ENCODE results near the gene ASS1.

Gene ASS1

DNA sequence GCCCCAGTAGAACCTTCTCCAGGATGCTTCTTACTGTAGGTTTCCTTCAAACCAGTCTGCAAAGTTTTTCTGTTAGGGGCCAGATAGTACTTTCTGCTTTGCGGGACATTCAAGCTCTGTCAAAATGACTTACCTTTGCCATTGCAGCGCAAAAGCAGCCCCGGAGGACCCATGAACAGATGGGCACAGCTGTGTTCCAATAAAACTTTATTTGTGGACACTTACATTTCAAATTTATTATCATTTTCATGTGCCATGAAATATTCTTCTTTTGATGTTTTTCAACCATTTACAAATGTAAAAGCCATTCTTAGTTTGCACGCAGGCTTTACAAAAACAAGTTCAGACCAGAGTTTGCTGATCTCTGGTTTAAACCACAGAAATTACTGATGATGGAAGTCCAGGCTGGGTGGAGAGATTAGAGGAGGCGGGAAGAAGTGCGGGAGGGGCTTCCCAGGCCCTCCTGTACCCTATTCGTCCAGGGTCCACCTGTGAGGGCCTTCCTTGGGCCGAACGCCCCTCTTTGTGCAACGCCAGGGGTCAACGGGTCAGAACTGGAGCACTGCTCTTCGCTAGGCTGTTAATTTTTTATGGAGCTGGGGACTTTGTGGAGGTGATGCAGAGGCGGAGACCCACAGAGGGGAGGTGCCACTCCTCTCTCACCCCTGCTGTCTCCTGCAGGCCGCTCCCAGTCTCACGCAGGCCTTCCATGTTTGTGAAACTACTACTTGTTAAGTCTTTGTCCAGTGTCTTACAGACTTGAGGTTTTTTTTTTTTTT, 7.6 kb upstream of the ASS1 start:
- no peak for DNase-seq

DNA sequence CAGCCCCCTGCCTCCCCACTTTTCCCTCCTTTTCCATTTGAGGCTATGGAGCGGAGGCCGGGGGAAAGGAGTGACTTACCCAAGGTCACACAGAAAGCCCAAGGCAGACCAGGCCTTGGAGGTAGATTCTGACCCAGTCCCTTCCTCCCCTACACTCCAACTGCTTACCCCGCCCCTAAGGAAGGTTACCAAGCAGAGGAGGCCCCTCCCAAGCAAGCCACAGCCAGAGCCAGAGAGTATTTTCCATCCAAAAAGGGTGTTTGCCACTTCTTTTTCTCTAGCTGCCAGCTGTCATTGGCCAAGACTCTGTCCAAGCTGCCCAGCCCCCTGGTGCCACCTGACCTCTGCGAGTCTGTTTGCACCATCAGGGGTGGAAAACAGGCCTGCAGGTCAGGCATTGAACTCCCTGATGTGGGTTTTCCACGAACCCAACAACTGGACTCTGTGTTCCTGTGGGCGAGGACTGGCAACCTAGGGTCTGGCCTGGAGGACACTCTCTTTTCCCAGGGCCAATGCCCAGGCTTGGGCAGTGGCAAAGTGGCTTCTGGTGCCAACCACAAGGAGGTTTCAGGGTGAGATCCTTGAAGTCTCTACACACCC, 6.3 kb upstream of the ASS1 start:
- no peak for DNase-seq

DNA sequence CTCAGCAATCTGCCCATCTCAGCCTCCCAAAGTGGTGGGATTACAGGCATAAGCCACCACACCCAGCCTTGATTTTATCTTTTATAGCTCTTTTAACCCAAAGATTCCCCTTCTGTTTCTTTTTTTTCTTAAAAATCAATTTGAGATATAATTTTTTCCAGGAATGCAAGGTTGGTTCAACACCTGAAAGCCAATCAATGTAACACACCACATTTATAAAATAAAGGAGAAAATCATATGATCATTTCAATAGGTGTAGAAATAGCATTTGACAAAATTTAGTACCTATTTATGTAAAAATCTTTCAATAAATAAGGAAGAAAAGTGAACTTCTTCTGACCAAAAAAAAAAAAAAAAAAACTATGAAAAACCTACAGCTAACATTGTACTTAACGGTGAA, 3.7 kb upstream of the ASS1 start:
- no peak for DNase-seq

DNA sequence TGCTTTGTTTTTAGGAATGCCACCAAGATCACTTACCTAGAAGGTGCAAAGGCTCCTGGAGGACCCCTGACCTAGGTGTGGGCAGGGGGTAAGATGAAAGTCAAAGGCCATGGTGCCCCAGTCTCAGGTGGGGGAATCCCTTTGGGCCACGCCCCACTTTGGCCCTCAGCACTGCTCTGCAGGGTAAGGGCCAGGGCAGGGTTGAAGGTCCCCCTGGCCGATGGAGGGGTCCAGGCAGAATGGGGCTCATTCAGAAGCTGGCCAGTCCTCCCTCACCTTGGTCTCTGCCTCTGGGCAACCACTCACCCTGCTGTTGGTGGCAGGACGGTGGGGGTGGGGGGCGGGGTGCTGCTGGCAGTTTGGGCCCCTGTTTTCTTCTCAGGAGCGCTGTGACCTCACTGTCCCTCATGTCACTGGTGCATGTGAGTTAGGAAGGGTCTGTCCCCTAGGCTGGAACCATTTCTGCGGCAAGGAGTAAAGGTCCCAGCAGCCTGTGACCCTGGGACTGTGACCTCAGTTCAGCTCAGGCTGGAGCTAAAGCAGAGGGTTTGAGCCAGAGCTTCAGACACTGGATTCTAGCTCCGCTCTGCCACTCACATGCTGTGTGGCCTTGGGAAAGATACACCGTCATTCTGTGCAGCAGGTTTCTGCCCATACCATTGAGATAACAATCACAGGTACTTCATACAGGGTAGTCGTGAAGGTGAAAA, 1.9 kb upstream of the ASS1 start:
- no peak for DNase-seq

DNA sequence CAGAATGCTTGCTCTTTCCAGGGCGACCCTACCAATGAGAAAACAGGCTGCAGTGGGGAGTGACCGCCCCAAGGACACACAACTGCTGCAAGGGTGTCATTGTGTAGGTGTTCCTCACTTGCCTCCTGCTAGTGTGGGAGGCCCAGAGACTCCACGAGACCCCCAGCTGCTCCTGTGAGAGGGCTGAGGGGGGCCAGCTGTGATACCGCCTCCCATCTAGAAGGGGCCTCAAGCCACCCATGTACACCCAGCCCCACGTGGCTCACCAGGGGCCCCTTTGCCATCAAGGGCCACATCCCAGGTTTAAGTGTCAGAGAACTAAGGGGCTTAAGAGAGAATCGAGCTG, 1.3 kb upstream of the ASS1 start:
- DNase-seq = no peak

DNA sequence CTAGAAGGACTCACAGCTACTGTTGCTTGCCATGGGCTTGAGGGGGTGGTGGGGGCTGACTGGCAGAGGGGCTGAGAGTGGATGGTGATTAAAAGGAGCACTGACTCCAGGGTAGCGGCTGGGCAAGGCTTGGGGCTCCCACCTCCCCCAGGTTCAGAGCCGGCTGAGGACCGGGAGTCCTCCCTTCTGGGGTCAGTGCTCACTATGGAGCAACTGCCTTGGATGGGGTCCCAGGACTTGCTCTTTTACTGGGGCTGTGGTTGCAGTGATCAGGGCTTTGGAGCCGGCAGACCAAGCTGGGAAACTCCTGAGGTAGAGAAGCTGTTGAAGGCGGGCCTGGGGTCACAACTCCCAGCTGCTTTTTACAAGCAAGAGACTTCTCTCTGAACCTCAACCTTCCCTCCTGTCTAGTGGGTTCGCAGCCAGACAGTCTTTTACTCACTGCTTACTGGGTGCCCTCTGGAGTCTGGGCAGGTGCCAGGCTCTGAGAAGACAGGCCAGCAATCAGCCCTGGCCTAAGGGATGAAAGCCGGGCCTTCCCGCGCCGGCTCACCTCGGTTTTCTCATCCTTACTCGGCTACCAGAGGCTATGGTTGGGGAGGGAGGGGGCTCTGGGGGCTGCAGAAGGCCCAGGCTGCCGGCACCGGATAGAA, 795 bp upstream of the ASS1 start:
- no peak for DNase-seq

DNA sequence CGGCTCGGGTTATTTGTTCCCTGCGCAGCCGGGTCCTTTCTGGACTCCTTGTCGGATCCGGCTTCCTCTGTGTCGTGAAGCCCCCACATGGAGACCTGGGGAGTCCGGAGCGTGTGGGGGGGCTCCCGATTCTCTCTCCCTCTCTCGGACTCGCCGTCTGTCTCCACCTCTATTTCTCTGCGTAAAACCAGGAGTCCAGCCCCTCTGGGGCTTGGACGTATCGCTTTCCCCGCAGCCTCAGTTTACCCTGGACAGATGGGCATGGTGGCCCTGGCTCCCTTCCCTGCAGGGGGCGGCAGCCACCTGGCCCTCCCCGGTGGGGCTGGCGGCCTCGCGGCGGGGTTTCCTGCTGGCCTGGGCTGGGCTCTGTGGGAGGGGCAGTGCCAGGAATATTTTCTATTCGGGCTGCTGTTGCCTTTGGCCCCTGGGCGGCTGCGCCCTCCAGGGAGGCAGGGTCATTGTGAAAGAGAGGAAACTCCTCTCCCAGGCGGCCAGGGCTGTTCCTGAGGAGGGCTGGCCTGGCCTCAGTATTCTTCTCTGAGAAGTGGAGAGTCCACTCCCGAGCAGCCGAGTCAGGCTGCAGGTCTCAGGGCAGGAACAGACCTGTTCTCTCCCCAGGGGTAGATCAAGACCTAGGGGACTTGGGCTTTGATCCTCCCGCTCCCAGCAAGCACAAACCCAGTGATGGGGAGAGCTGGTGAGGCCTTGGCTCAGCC, 665 bp downstream of the ASS1 start:
- DNase-seq = no peak

DNA sequence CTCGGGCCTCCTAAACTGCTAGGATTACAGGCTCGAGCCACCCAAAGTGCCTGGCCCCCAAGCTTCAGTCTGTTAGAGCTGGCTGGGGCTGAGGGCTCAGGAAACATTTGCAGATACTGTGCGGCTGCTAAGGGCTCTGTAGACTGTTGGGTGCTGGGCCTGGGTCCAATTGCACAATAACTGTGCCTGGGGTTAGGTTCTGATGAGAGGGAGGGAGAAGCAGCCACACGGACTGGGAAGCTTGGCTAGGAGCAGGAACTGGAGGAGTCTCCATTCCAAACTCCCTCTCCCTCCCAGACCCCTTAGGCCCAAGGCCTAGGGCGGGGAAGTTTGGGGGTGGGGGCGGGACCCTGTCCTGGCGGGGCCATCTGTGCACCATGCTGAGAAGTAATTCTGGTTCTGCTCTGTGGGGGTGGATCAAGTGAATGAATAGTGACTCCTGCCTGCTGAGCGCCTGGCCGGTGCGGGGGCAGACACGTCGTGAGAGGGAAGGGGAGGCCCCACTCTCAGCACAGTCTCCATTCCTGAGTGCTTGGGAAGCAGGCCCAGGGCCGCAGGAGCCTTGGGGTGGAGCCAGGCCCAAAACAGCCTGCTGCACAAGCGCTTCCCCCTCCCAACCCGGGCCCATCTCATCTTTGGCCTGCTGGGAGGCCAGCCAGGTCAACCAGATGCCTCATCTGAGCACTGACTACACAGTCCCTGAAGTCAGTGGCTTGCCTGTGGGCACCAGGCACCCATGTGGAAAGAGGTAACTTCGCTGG, 1.5 kb downstream of the ASS1 start:
- DNase-seq = no peak

DNA sequence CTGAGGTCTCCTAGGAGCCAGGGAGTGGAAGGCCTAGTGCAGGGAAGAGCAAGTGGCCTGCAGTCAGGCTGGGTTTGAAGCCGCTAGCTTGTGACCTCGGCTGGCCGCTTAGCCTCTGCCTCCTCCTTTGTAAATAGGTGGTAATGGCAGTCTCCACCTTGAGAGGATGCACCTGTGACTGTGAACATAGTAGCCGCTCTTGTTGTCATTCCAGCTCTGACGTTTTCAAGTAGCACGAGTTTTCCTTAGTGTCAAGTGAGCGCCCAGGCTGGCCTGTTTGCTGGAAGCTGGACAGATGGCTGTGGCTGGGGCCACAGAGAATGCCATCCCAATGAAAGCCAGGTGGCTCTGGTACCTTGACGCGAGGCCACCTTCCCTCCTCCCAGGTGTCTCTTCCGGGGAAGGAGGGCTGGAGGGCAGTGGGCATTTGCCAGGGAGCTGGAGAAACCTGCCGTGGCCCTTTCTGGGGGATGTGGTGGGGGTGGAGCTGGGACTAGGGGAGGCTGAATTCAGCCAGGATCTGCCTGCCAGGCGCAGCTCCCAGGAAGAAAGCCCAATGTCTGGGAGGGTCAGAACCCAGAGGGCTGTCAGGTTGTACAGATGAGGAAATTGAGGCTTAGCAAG, 2.5 kb downstream of the ASS1 start:
- DNase-seq = no peak

DNA sequence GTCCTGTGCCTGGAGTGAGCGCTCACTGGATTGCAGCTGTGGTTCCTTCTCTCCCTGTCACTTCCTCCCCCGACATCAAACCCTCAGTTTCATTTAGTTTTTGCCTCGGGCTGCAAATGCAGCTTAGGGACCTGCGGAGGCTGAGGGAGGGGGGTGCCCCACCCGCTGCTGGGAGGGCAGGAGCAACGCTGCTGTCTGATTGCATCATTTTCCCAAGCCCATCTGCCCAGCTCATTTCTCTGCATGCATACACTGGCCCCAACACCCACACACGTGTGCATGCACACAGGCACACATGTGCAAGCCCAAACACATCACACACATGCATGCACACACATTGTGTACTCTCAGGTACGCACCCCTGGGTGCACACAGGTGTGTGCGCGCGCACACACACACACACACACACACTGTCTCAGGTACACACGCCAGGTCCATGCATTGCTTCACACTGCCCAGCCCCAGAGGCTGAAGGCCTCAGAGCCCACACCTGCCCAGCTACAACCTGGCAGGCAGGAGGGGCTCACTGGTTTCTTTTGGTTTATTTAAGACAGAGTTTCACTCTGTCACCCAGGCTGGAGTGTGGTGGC, 3.4 kb downstream of the ASS1 start:
- DNase-seq = peak; percentile 50

DNA sequence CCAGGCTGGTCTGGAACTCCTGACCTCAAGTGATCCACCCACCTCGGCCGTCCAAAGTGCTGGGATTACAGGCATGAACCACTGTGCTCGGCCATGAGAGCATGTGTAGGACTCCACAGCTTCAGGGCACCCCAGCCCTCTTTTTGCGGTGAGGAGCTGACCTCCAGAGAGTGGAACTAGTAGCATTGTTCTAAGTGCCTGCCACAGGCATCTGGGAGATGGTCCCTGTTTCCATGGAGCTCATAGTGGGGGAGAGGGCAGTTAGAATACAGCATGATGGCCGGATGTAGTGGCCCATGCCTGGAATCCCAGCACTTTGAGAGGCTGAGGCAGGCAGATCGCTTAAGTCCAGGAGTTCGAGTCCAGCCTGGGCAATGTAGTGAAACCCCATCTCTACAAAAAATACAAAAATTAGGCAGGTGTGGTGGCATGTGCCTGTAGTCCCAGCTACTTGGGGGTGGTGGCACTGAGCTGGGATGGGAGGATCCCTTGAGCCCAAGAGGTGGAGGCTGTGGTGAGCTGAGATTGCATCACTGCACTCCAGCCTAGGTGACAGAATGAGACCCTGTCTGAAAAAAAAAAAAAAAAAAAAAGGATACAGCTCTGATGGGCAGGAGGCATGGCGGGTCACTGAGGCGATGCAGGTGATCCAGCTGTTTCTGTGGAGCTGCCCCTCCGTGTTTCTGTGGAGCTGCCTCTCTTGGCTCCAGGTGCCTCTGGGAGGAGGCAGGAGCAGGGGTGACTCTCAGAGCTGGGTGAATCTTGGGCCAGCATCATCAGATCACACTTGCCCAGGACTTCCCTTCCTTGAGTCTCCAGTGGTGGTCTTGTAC, 4.2 kb downstream of the ASS1 start:
- no peak for DNase-seq

DNA sequence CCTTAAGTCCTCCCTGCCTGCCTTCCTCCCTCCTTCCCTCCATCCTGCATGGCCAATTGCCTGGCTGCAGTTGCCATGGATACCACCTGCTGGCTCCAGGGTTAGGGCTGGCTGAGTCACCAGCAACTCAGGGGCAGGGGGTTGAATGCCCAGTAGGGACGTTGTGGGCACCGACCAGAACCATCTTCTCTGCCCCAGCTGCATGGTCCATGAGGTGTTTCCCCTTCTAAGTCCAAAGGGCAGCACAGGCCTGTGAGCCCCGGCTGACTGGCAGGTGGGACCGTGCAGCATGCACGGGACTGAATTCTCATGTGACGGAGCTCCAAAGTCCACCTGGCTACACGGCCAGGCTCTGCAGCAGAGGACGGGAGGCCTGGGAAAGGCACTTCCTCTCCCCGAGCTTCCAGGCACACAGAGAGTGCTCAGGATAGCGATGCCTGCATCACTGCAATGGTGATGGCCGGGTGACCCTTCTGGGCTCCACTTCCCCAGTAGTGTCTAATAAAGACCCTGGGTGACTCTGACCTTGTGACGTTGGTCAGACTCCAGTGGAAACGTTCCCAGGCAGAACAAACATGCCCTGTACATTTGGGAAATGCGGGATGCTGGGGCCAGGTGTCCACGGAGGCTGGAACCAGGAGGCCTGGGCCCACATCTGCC, 5.7 kb downstream of the ASS1 start:
- no peak for DNase-seq

DNA sequence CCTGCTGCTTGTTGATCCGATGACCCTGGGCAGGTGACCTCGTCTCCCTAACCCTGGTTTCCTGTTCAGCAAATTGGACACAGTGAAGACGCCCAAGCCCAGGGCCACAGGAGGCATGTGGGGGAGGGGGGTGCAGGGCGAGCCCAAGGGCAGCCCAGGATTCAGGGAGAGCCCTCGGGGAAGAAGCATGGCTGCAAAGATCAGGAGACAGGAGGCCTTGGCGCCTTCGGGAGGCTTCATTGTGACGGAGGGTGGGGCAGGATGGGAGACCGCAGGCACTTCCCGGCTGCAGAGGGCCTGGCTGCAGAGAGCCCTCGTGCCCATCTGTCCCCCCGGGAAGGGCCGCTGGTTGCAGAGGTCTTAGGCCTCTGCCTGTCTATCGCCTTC, 6.2 kb downstream of the ASS1 start:
- no peak for DNase-seq

DNA sequence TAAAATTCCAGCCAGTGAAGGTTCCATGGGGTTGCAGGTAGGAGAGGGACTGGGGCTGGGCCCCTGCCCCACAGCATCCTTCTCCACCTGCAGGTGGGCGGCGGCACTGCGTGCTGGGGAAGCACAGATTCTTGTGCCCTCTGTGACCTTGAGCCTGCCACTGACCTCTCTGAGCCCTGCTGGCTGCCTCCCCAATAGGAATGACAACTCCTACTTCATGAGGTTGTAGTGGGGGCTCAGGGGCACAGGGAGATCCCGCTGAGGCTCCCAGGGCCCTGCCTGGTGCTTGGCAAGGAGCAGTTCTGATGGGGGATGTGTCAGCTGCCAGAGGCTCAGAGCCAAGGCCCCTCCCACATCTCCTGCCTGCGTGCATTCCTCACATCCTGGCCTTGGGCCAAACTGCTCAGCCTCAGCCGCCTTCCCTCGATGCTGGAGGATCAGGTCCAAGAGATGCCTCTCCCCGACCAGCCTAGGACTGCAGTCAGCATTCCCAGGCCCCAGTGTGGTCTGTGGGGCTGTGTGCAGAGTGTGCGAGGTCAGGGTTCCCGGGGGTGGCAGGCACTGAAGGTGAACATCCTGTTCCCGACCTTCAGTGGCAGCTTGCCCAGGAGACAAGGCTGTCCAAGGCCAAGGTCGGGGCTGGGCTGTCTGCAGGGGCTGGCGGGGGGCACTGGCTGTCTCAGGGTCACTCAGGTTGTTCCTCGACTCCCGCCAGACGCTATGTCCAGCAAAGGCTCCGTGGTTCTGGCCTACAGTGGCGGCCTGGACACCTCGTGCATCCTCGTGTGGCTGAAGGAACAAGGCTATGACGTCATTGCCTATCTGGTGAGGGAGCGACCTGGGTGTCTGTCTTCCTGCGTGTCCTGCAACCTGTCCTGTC, 7.0 kb downstream of the ASS1 start:
- peak; percentile 80 for DNase-seq

DNA sequence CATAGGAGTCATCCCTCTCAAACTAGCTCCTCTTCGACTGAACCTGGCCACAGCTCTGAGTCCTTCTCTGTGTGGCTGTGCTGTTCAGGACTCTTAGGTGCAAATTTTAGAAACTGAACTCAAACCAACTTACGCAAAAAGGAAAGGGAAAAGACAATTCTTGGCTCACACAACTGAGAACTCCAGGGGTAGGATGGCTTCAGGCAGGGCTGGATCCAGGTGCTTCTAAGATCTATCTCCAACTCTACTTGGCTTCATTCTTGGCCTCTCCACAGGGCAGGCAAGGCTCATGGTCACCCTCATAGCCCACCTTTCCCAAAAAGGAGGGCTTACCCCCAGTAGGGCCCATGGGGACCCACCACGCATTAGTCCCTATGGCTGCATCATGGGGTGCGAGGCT, 8.1 kb downstream of the ASS1 start:
- DNase-seq = no peak

DNA sequence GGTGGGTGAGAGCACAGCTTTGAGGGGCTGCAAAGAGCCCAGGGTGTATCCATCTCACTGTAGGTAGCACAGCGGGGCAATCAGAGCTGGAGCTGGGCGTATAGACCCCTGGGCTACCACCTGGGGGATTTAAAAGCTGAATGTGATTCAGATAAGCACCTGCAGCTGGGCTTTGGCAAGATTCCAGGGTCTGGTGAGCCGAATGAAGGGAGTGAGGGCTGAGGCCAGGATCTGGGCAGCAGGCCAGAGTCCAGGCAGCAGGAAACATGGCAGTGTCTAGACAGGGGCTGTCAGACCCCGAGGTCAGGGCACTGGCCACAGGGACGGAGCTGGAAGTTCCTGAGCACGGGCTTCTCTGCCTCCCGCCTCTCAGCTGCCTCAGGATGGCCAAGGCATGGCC, 8.7 kb downstream of the ASS1 start:
- peak; percentile 25 for DNase-seq

DNA sequence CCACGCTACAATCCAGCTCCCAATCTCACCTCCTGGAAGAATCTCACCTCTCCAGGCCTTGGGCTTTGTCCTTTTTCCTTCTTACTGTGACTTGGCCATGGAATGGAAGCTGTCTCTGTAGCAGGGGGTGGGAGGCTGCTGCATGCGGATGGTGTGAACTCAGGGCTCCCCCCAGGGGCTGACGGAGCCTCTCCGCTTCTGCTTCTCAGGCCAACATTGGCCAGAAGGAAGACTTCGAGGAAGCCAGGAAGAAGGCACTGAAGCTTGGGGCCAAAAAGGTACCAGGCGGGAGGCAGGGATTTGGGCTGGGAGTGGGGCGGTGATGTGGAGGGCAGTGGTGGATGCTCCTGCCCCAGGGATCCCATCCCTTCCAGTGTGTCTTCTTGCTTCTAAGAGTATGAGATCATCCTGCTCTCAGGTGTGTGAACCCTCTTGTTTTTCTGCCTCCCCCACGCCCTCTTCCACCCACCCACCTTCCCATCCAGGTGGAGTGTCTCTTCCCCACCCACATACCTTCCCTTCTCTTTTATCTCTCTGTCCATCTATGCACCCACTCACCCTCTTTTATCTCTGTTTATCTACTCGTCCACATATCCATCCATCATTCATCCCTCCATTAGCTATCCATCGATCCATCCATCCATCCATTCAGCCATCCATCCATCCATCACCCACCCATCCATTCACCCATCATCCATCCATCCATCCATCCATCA, 9.5 kb downstream of the ASS1 start:
- DNase-seq = no peak

DNA sequence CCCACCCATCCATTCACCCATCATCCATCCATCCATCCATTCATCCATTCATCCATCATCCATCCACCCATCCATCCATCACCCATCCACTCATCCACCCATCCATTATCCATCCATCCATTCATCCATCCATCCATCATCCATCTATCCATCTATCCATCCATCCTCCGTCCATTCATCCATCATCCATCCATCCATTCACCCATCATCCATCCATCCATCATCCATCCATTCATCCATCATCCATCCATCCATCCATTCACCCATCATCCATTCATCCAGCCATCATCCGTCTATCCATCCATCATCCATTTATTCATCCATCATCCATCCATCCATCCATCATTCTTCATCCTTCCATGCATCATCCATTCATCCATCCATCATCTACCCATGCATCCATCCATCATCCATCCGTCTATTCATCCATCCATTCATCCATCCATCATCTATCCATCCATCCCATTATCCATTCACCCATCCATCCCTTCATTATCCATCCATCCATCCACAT, 10.1 kb downstream of the ASS1 start:
- DNase-seq = no peak

All from hematopoietic multipotent progenitor cell treated with erythropoietin and hydrocortisone succinate and interleukin-3 and kit ligand, for 8 days (in vitro differentiated cells).